Activated naive CD8-positive, alpha-beta T cell treated with anti-CD3 and anti-CD28 coated beads, Interleukin-2, amount 50 U/mL, for 24 hours (primary cell): ENCODE data around the gene TM9SF4.
"Not testable (repeated sequence)": the region's sequence is repeated elsewhere in the genome, so short reads cannot be mapped to it uniquely, and the experiment has no call there.

Experiments used
- ATAC-seq: fragments of 150-1000 bp; cut with Tn5 transposase; one replicate; pipeline ENCODE4 v1.10.0; 2021
- DNase-seq: peaks from one replicate; pipeline ENCODE4 v3.0.0; 2021
- H3K27ac Mint-ChIP-seq: one replicate; pipeline ENCODE4 v1.8.0; 2021; ENCODE audit warnings: mild to moderate bottlenecking, mixed read lengths
- H3K27me3 Mint-ChIP-seq: one replicate; pipeline ENCODE4 v1.8.0; 2021; ENCODE audit warnings: mixed read lengths
- H3K36me3 Mint-ChIP-seq: one replicate; pipeline ENCODE4 v1.8.0; 2021; ENCODE audit warnings: low read depth, mixed read lengths
- H3K4me1 Mint-ChIP-seq: one replicate; pipeline ENCODE4 v1.8.0; 2021; ENCODE audit warnings: mixed read lengths
- H3K4me3 Mint-ChIP-seq: one replicate; pipeline ENCODE4 v1.8.0; 2021; ENCODE audit warnings: mild to moderate bottlenecking, moderate library complexity, mixed read lengths
- H3K9me3 Mint-ChIP-seq: one replicate; pipeline ENCODE4 v1.8.0; 2021; ENCODE audit warnings: mixed read lengths

Gene TM9SF4

DNA sequence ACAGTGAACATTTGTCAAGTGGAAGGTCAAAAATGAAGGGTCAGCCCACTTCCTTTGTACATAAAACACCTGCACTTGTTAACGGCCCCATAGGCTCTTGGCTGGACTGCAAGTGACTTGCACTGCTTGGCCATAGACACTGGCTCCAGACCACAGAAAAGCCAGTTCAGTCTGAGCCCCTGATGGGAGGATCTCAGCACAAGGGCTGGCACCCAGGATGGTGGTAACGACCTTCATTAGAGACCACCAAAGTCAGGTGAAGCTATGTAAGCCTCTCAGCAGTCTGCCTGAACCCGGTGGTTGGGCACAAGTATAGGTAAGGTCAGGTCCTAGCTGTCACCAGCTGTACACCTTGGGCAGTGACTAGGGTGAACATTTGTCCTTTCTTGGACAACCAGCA lies 81.9 kb downstream of the TM9SF4 start:
- H3K36me3 Mint-ChIP-seq, result peaks cover 41% of the 10 kb centered on the region
- DNase-seq (no peak), ATAC-seq (no peak)
- no peaks in the 10 kb centered on the region for H3K27me3 Mint-ChIP-seq
- H3K9me3 Mint-ChIP-seq, result no peaks in the 10 kb centered on the region
- H3K27ac Mint-ChIP-seq, result peak overlapping the region; percentile 88
- H3K4me3 Mint-ChIP-seq, result no peak overlapping the region
- H3K4me1 Mint-ChIP-seq, result peaks cover 69% of the 10 kb centered on the region

DNA sequence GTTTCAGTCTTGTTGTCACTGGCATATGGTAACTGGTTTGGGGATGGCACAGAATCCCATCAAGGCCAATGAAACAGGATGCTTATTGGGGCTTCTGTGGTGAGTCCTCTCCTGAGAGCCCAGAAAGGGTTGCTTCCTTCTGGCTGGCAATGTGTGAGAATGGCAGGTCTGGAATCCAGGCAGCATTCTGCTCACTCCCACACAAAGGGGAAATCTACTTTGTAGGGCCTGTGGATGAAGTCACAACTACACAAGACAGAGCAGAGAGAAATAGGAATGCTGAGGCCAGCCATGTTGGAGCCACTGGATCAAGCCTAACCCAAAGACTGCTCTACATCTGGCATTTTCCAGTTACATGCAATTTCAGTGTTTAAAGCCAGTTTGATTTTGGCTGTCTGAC lies 82.4 kb downstream of the TM9SF4 start:
- ATAC-seq (no peak), DNase-seq (no peak)
- H3K9me3 Mint-ChIP-seq, result no peaks in the 10 kb centered on the region
- peaks cover 70% of the 10 kb centered on the region for H3K4me1 Mint-ChIP-seq
- H3K27me3 Mint-ChIP-seq, result no peaks in the 10 kb centered on the region
- peak overlapping the region; percentile 84 for H3K27ac Mint-ChIP-seq
- no peak overlapping the region for H3K4me3 Mint-ChIP-seq
- peaks cover 45% of the 10 kb centered on the region for H3K36me3 Mint-ChIP-seq

DNA sequence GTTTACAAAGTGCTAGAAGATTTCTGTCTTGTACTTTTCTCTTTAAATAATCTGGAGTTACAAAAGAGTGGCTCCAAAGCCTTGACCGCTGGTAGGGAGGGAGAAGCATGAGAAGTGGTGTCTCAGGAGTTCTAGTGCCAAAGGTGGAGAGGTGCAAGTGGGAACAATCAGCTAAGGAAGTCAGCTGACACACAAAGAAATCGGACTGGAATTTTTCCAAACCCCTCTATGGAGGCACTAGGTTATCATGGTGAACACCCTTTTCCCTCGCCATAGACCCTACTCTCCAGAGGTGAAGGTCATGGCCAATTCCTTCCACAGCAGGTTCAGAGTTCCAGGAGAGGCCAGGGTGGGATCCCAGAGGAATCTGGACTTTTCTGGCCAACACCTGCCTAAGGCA lies 83.2 kb downstream of the TM9SF4 start:
- no peak for DNase-seq
- Mint-ChIP-seq H3K27ac (peak overlapping the region; percentile 84), H3K36me3 (peaks cover 52% of the 10 kb centered on the region), H3K27me3 (no peaks in the 10 kb centered on the region), H3K9me3 (no peaks in the 10 kb centered on the region), H3K4me3 (no peak overlapping the region), H3K4me1 (peaks cover 72% of the 10 kb centered on the region)
- ATAC-seq, result no peak

DNA sequence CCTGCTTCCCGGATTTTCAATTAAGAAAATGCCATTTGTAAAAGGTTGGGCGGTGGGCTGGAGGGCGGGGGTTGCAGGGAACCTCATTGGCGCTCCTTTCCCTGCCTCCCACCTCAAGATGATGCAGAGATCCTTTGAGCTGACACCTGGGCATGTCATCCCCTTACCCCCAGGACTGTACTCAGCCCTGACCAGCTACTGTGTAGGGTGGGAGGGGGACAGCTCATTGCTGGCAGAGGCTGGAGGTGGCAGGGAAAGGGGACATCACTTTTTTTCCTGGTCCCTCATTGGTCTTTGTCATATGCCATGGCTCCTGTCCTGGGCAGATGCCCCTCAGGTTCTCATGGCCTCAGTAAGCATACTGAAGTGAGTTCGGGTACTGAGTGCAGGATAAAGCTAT lies 83.8 kb downstream of the TM9SF4 start:
- ATAC-seq, H3K9me3 Mint-ChIP-seq, H3K27me3 Mint-ChIP-seq, DNase-seq, H3K4me3 Mint-ChIP-seq: not testable (repeated sequence)
- H3K4me1 Mint-ChIP-seq, result peaks cover 74% of the 10 kb centered on the region
- peaks cover 57% of the 10 kb centered on the region for H3K36me3 Mint-ChIP-seq
- H3K27ac Mint-ChIP-seq, result peak overlapping the region; percentile 84

DNA sequence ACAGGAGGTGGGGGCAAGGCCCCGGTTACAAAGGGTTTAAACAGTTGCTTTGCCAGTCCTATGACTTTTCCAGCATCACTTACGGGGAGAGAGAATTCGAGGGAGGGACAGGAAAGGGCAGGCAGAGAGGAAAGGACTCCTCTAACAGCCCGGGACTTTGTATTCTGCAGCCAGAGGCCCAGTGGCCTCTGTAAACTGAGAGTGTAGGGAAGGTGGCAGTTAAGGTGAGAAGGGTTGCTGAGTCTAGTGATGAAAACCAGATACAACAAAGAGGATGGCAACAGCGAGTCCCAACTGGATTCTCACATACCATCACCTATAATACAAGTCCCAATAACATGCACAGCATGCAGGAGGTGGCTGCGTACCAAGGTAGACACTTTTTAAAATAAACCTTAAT lies 84.5 kb downstream of the TM9SF4 start:
- DNase-seq, result no peak
- Mint-ChIP-seq H3K27ac (peak overlapping the region; percentile 18), H3K4me1 (peaks cover 74% of the 10 kb centered on the region), H3K27me3 (no peaks in the 10 kb centered on the region), H3K36me3 (peaks cover 62% of the 10 kb centered on the region), H3K9me3 (no peaks in the 10 kb centered on the region), H3K4me3 (no peak overlapping the region)
- ATAC-seq, result no peak

DNA sequence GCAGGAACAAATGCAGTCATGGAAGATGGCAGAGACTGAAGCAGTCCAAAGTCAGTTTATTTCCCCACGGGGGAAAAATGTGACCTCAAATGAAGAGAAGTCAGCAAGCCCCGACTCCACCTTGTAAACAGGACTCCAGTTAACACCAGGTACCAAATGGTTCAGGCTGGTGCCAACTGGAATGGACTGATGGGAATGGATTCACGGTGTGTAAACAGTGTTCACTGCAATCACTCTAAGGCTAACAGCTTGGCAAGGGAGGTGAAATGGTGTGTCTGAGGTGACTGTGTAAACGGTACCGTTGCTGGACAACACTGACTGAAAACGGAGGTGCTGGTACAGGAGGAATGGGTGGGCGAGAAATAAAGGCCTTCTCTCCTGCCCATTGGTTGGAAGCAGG lies 86.1 kb downstream of the TM9SF4 start:
- Mint-ChIP-seq H3K4me1 (peaks cover 78% of the 10 kb centered on the region), H3K27ac (peak overlapping the region; percentile 53)

DNA sequence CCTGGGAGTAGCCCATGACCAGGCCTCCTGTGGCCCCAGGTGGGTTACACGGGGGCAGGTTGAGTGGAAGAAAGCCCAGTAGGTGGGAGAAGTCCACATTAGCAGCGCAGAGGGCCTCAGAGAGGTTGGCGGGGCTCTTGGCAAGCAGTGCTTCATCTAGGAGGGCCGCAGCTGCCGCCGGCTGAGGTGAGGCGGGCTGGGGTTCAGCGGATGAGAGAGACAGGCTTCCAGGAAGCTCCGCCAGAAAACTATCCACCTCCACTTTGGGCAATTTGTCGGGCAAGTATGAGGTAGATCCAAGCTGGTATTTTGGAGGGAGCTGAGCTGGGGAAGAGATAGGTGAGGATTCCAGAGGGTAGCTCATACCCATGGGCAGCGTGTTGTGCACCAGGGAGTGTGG lies 87.1 kb downstream of the TM9SF4 start:
- Mint-ChIP-seq H3K36me3 (peaks cover 84% of the 10 kb centered on the region), H3K4me1 (peaks cover 78% of the 10 kb centered on the region)
- not testable (repeated sequence) for DNase-seq, H3K9me3 Mint-ChIP-seq, H3K27me3 Mint-ChIP-seq, H3K27ac Mint-ChIP-seq, H3K4me3 Mint-ChIP-seq, ATAC-seq

More for the DNA sequence above, 86.1 kb downstream of the TM9SF4 start:
- Mint-ChIP-seq H3K36me3 (peaks cover 75% of the 10 kb centered on the region), H3K4me3 (no peak overlapping the region), H3K27me3 (no peaks in the 10 kb centered on the region), H3K9me3 (no peaks in the 10 kb centered on the region)
- no peak for ATAC-seq
- DNase-seq, result no peak

DNA sequence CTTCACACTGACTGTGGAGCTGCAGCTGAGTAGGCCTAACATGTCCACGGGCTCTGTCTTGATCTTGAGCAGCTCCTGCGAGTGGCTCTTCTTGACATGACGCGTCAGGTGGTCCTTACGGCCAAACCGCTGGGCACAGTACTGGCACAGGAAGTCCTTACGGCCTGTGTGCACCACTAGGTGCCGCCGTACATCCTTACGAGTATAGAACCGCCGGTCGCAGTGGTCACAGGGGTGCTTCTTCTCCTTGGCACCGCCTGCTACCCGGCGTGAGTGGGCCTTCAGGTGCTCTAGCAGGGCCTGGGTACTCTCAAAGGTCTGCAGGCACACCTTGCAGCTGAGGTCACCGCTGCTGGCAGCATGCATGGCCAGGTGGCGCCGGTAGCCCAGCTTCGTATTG lies 87.6 kb downstream of the TM9SF4 start:
- not testable (repeated sequence) for H3K4me3 Mint-ChIP-seq, H3K9me3 Mint-ChIP-seq, H3K27ac Mint-ChIP-seq, DNase-seq, ATAC-seq, H3K27me3 Mint-ChIP-seq
- peaks cover 89% of the 10 kb centered on the region for H3K36me3 Mint-ChIP-seq
- peaks cover 78% of the 10 kb centered on the region for H3K4me1 Mint-ChIP-seq

DNA sequence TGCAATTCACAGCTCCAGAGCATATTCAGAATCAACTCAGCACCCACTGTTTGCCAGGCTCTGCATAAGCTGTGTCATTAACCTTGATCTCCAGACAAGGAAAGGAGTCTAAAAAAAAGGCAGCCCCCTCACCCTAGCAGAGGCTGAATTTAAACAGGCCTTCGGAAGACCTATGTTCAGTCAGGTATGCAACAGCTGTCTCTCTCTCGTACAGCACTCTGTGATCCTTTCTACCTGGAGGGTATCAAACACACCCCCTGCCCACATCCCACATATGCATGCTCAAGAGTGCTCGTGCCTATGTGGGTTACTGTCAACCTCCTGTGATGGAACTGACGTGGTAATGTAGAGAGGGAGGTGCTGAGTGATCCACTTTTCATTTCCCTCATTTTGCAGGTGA lies 89.5 kb downstream of the TM9SF4 start:
- H3K4me1 Mint-ChIP-seq, result peaks cover 80% of the 10 kb centered on the region
- DNase-seq, result no peak
- peak overlapping the region; percentile 40 for H3K4me3 Mint-ChIP-seq

DNA sequence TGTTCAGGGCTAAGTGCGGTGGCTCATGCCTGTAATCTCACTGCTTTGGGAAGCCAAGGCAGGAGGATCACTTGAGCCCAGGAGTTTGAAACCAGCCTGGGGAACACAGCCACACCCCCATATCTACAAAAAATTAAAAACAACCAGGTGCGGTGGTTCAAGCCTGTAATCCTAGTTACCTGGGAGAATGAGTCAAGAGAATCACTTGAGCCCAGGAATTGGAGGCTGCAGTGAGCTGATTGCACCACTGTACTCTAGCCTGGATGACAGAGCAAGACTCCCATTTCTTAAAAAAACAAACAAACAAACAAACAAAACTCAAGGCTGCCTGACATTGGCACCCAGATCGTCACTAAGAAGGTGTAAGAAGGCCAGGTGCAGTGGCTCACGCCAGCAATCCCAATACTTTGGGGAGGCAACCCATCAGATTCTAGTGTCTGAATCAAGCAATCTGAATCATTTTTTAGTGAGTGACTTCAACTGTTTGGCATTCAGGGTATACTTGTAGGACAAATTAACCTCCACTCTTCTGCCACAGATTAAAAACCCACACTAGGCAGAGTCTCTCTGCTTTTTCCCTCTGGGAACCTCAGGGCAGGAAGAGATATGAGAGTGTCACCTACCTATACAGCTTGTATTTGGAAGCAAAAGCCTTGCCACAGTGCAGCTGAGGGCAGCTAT lies 91.9 kb downstream of the TM9SF4 start:
- DNase-seq (no peak), ATAC-seq (no peak)
- Mint-ChIP-seq H3K36me3 (peaks cover 95% of the 10 kb centered on the region), H3K4me1 (peaks cover 83% of the 10 kb centered on the region), H3K9me3 (no peaks in the 10 kb centered on the region), H3K27ac (peak overlapping the region; percentile 100), H3K27me3 (no peaks in the 10 kb centered on the region), H3K4me3 (peak overlapping the region; percentile 98)

More for the DNA sequence above, 89.5 kb downstream of the TM9SF4 start:
- H3K27ac Mint-ChIP-seq, result peak overlapping the region; percentile 83
- H3K36me3 Mint-ChIP-seq, result peaks cover 92% of the 10 kb centered on the region
- H3K9me3 Mint-ChIP-seq, result no peaks in the 10 kb centered on the region
- no peak for ATAC-seq
- H3K27me3 Mint-ChIP-seq, result no peaks in the 10 kb centered on the region

DNA sequence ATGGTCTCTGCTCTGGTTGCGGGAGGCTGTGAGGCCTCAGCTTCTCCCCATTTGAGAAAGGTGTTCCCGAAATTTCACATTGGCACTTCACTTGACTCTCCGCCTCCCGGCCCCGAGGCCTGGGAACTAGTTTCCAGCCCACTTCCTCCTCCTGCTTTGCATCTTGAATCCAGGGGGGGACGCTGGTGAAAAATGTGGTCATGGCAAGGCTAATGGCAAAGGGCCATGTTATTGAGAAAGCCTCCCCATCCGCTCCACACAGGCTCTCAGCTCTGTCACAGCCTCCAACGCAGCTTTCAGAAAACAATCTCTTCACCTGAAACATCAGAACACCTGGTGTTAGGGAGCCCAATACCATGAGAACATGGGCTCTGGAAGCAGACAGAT lies 92.5 kb downstream of the TM9SF4 start:
- H3K27me3 Mint-ChIP-seq, result no peaks in the 10 kb centered on the region
- peaks cover 87% of the 10 kb centered on the region for H3K4me1 Mint-ChIP-seq
- DNase-seq (no peak), ATAC-seq (no peak)
- H3K27ac Mint-ChIP-seq, result peak overlapping the region; percentile 100
- H3K9me3 Mint-ChIP-seq, result no peaks in the 10 kb centered on the region
- peak overlapping the region; percentile 98 for H3K4me3 Mint-ChIP-seq
- H3K36me3 Mint-ChIP-seq, result peaks cover 97% of the 10 kb centered on the region

DNA sequence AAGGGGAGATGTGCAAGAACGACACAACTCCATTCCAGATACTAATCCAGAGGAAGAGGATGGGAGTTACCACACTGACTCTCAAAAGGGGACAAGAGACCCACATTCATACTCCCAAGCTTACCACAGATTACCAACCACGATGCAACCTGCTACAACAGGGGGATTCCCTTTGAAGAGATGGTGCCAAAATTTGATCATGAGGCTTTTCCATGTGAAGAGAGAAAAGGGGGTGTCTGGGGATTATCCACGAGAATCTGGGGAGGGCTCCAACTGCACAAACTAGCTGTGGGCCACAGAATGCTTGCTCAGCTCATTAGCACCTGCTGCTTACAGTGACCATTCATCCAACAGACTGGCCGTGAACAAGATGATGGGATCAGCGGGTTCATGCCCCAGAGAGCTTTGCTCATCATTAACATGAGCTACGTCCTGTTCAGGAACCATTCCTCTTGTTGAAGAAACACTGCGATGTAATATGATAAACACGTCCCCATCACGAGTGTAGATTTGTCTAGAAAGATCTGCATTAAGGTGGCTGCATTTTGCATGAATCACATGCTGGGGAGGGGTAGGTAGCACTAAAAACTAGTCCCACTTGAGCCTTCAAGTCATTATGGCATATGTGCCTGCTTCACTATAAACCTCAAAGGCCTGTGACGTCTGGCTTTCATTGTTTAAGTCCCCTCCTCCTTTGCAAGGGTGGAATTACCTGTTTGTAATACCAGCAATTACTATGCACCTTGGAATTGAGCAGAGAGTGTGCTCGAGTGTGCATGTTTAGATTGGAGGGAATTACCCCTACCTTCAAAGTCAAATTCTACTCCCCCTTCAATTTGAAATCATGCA lies 94.1 kb downstream of the TM9SF4 start:
- Mint-ChIP-seq H3K9me3 (no peaks in the 10 kb centered on the region), H3K27me3 (no peaks in the 10 kb centered on the region), H3K27ac (peak overlapping the region; percentile 100), H3K36me3 (peaks cover 90% of the 10 kb centered on the region), H3K4me1 (peaks cover 78% of the 10 kb centered on the region), H3K4me3 (peak overlapping the region; percentile 98)
- DNase-seq (no peak), ATAC-seq (peak; percentile 40)

DNA sequence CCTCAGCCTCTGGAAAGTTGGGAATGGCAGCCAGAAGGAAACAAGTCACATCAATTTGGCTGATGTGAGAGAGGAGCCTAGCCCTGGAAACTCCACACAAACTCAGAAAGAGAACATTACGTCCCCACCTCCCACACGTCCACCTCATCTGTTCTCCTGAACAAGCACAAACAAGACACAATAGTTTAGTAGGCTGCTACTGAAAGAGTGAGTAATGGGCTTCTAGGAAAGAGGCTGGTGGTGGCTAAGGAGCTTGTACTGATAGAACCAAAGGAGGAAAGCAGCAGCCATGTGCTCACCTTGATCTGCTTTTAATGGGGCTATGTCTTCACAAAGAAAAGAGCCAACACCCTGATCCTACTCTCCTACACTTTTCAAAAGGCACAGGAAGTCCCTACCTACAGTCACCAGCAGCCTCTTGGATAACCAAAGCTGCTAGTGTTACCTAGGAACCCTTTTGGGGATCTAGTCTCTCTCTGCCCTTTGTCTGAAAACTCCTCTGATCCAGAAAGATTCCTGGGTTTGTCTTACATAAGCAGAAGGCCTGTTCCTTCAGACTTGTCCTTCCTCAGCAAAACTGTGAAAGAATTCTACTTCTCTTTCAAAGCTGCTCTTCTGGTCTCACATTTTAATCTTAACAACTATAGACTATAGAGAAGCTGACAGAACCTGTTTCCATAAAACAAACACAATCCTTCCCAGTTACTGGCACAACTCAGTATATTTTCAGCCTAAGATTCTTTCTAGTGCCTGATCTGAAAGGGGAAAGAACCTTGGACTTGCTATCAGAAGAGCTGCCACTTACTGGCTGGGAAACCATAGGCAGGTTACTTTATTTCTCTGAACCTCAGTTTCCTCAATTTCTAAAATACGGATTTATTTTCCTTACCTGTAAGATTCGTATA lies 94.9 kb downstream of the TM9SF4 start:
- Mint-ChIP-seq H3K36me3 (peaks cover 90% of the 10 kb centered on the region), H3K9me3 (no peaks in the 10 kb centered on the region), H3K27me3 (no peaks in the 10 kb centered on the region), H3K27ac (peak overlapping the region; percentile 100), H3K4me3 (peak overlapping the region; percentile 98), H3K4me1 (peaks cover 80% of the 10 kb centered on the region)
- peak; percentile 77 for DNase-seq
- ATAC-seq, result peak; percentile 78

DNA sequence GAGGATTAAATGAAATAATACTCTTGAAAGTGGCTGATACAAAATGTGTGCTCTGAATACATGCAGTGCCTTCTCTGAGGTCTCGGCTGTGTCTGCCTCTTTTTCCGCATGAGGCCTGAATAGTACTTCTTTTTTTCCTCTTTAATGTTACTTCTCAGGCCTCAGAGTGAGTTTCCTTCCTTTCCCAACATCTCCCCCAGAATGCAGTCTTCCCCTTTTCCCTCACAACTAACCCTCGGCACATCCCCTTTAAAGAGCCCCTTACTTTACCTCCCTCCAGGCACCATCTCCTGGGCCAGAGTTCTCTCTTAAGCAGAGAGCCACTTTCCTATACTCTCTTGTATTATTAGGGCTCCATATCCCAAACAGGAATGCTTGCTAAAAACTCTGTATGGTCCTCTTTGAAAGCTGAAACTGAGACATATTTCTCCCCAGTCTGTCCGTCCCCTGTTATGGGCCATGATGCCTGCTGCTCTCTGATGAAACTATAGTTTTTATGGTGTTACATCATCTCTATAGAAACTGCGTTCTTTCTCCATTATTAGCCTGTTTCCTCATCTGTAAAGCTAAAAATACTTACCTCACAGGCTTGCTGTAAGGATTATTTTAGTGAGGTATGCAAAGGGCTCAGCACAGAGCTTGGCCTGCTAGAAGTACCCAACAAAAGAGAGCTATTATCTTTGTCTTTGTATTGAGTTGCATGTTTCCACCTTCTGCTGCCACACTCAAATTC lies 95.8 kb downstream of the TM9SF4 start:
- peaks cover 91% of the 10 kb centered on the region for H3K36me3 Mint-ChIP-seq
- peak overlapping the region; percentile 98 for H3K4me3 Mint-ChIP-seq
- no peaks in the 10 kb centered on the region for H3K27me3 Mint-ChIP-seq
- no peak for DNase-seq
- ATAC-seq, result no peak
- peaks cover 80% of the 10 kb centered on the region for H3K4me1 Mint-ChIP-seq
- H3K9me3 Mint-ChIP-seq, result no peaks in the 10 kb centered on the region
- peak overlapping the region; percentile 100 for H3K27ac Mint-ChIP-seq
